ENCODE results near the gene XIAP.
"Not testable (repeated sequence)": the region's sequence is repeated elsewhere in the genome, so short reads cannot be mapped to it uniquely, and the experiment has no call there.

XIAP gene

GRCh38 chrX:123876844-123877243 lies 17.0 kb downstream of the XIAP start:
- DNase-seq (ENCODE audit: low read depth) = no peak

GRCh38 chrX:123878252-123878721 lies 18.4 kb downstream of the XIAP start:
- no peak for DNase-seq (ENCODE audit: low read depth)

- no peak for DNase-seq (ENCODE audit: low read depth)
Measured at GRCh38 chrX:123881330-123881729, 21.5 kb downstream of the XIAP start.

- no peak for DNase-seq (ENCODE audit: low read depth)
Measured at GRCh38 chrX:123882391-123882790, 22.5 kb downstream of the XIAP start.

- no peak for DNase-seq (ENCODE audit: low read depth)
Measured at GRCh38 chrX:123884809-123885408, 25.1 kb downstream of the XIAP start.

- no peak for DNase-seq (ENCODE audit: low read depth)
Measured at GRCh38 chrX:123899701-123900100, 39.8 kb downstream of the XIAP start.

- DNase-seq (ENCODE audit: low read depth) = not testable (repeated sequence)
Measured at GRCh38 chrX:123903261-123903660, 43.4 kb downstream of the XIAP start.

- no peak for DNase-seq (ENCODE audit: low read depth)
Measured at GRCh38 chrX:123905332-123905731, 45.5 kb downstream of the XIAP start.

GRCh38 chrX:123906557-123907316 lies 46.9 kb downstream of the XIAP start:
- DNase-seq (ENCODE audit: low read depth) = no peak

GRCh38 chrX:123909523-123909922 lies 49.7 kb downstream of the XIAP start:
- DNase-seq (ENCODE audit: low read depth) = no peak

GRCh38 chrX:123917069-123917468 lies 57.2 kb downstream of the XIAP start:
- DNase-seq (ENCODE audit: low read depth) = no peak

- DNase-seq (ENCODE audit: low read depth) = no peak
Measured at GRCh38 chrX:123918106-123918721, 58.4 kb downstream of the XIAP start.

- no peak for DNase-seq (ENCODE audit: low read depth)
Measured at GRCh38 chrX:123920105-123920785, 60.4 kb downstream of the XIAP start.

- DNase-seq (ENCODE audit: low read depth) = no peak
Measured at GRCh38 chrX:123923211-123923610, 63.4 kb downstream of the XIAP start.

- no peak for DNase-seq (ENCODE audit: low read depth)
Measured at GRCh38 chrX:123924186-123924585, 64.3 kb downstream of the XIAP start.

- no peak for DNase-seq (ENCODE audit: low read depth)
Measured at GRCh38 chrX:123927845-123928244, 68.0 kb downstream of the XIAP start.

- not testable (repeated sequence) for DNase-seq (ENCODE audit: low read depth)
Measured at GRCh38 chrX:123932055-123932454, 72.2 kb downstream of the XIAP start.

- no peak for DNase-seq (ENCODE audit: low read depth)
Measured at GRCh38 chrX:123943074-123943473, 83.2 kb downstream of the XIAP start.

GRCh38 chrX:123943488-123943887 lies 83.6 kb downstream of the XIAP start:
- DNase-seq (ENCODE audit: low read depth) = no peak

GRCh38 chrX:123949846-123950245 lies 90.0 kb downstream of the XIAP start:
- no peak for DNase-seq (ENCODE audit: low read depth)

- no peak for DNase-seq (ENCODE audit: low read depth)
Measured at GRCh38 chrX:123959281-123960063, 99.6 kb downstream of the XIAP start.

- no peak for DNase-seq (ENCODE audit: low read depth)
Measured at GRCh38 chrX:123960956-123961267, 101.1 kb downstream of the XIAP start.
